HEK293T (cell line): ENCODE data around the gene PDE1A.

ENCODE experiments used
- CTCF ChIA-PET: fragments of 350-600 bp; formaldehyde crosslinking; extraction: SDS; loops from one replicate; lab custom pipeline; 2021; ENCODE audit warnings: antibody characterized with exemption, inconsistent platforms; lab: Yijun Ruan, JAX
- POLR2A ChIA-PET: fragments of 350-600 bp; formaldehyde crosslinking; extraction: SDS; loops from one replicate; lab custom pipeline; 2020; ENCODE audit warnings: antibody characterized with exemption, inconsistent platforms; lab: Yijun Ruan, JAX
- DNase-seq: peaks from one replicate; pipeline ENCODE4 v3.0.0; 2012; ENCODE audit warnings: mixed read lengths; ENCODE audit errors: extremely low spot score
- ARNT ChIP-seq: fragments of 450-650 bp; IDR thresholded peaks from 2 replicates; pipeline ENCODE4 v1.6.1; 2017; ENCODE audit warnings: mild to moderate bottlenecking
- BHLHE40 ChIP-seq: fragments of 450-650 bp; IDR thresholded peaks from 2 replicates; pipeline ENCODE4 v1.6.1; 2016; ENCODE audit warnings: mild to moderate bottlenecking, moderate library complexity, borderline replicate concordance
- CTBP1 ChIP-seq: fragments of 450-650 bp; IDR thresholded peaks from 2 replicates; pipeline ENCODE4 v1.6.1; 2016; ENCODE audit warnings: borderline replicate concordance
- ELF4 ChIP-seq: fragments of 450-650 bp; IDR thresholded peaks from 2 replicates; pipeline ENCODE4 v1.6.1; 2017; ENCODE audit warnings: antibody characterized with exemption
- FOXA1 ChIP-seq: fragments of 450-650 bp; IDR thresholded peaks from 2 replicates; pipeline ENCODE4 v1.6.1; 2016; ENCODE audit warnings: mild to moderate bottlenecking
- FOXK2 ChIP-seq: fragments of 450-650 bp; IDR thresholded peaks from 2 replicates; pipeline ENCODE4 v1.6.1; 2016; ENCODE audit warnings: mild to moderate bottlenecking
- FOXM1 ChIP-seq: fragments of 450-650 bp; IDR thresholded peaks from 2 replicates; pipeline ENCODE4 v1.6.1; 2017; ENCODE audit warnings: mild to moderate bottlenecking, borderline replicate concordance
- HDGF ChIP-seq: fragments of 450-650 bp; IDR thresholded peaks from 2 replicates; pipeline ENCODE4 v1.6.1; 2017; ENCODE audit warnings: antibody characterized with exemption, borderline replicate concordance
- L3MBTL2 ChIP-seq: fragments of 450-650 bp; conservative IDR thresholded peaks from 2 replicates; pipeline ENCODE4 v1.6.1; 2016; ENCODE audit warnings: mild to moderate bottlenecking
- LEF1 ChIP-seq: fragments of 450-650 bp; IDR thresholded peaks from 2 replicates; pipeline ENCODE4 v1.6.1; 2017; ENCODE audit warnings: mild to moderate bottlenecking, borderline replicate concordance
- NFRKB ChIP-seq: fragments of 450-650 bp; IDR thresholded peaks from 2 replicates; pipeline ENCODE4 v1.6.1; 2016; ENCODE audit warnings: mild to moderate bottlenecking, moderate library complexity
- SP1 ChIP-seq: fragments of 450-650 bp; IDR thresholded peaks from 2 replicates; pipeline ENCODE4 v1.6.1; 2017
- SUZ12 ChIP-seq: fragments of 450-650 bp; IDR thresholded peaks from 2 replicates; pipeline ENCODE4 v1.6.1; 2016; ENCODE audit warnings: mild to moderate bottlenecking
- TARDBP ChIP-seq: fragments of 450-650 bp; IDR thresholded peaks from 2 replicates; pipeline ENCODE4 v1.6.1; 2016
- ZNF384 ChIP-seq: fragments of 450-650 bp; IDR thresholded peaks from 2 replicates; pipeline ENCODE4 v1.6.1; 2016
- TF ChIP-seq, protein P1 (sequence below): fragments of 450-650 bp; IDR thresholded peaks from 2 replicates; pipeline ENCODE4 v1.6.1; 2016

The PDE1A gene

DNA sequence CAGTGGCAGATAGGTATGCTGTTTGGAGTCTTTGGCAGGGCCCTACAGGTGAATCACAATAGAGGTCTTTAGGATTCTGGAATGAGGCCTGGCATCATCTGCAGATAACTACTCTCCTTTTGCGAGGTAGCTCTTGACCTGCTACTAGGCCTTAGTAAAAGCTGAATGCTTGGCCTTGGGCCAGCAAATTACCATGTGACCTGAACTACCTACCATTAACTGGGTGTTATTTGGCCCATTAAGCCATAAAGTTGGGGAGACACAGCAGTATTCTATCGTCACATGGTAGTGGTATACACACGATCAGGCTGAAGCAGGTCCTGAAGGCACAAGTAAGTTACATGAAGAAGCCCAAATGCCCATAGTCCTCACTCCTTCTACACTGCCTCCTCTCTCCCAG is 263.0 kb downstream of the PDE1A start:
- CTCF ChIA-PET: no interaction called here
- TF ChIP-seq FOXK2 (no peak), FOXM1 (no peak), SP1 (no peak), CTBP1 (no peak), NFRKB (no peak), L3MBTL2 (no peak), LEF1 (no peak), HDGF (no peak), ZNF384 (no peak), BHLHE40 (no peak)

DNA sequence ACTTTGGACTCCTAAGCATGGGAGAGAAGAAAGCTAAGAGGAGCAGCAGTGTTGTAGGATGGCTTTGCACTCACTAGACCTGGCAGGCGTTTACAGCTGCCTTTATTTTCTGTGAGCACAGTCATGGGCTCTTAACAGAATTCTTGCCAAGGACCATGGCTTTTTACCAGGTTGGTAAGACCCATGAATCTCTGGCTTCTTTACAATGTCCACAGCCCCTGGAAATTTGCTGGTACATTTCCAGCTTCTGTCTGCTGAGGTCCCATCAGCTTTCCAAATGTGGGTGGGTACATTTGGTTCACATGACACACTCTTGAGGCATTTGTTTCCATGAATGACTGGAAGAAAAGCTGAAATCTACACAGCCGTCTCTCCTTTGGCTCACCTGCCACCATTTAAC is 278.5 kb downstream of the PDE1A start:
- ChIA-PET CTCF (no interaction called here), POLR2A (no interaction called here)
- DNase-seq: no peak
- TF ChIP-seq SP1 (no peak), TARDBP (no peak), ARNT (no peak), SUZ12 (no peak), ELF4 (no peak), L3MBTL2 (no peak), ZNF384 (no peak), NFRKB (no peak), FOXM1 (no peak), BHLHE40 (no peak)

More for the DNA sequence above, 263.0 kb downstream of the PDE1A start:
- POLR2A ChIA-PET: no interaction called here
- DNase-seq: no peak

DNA sequence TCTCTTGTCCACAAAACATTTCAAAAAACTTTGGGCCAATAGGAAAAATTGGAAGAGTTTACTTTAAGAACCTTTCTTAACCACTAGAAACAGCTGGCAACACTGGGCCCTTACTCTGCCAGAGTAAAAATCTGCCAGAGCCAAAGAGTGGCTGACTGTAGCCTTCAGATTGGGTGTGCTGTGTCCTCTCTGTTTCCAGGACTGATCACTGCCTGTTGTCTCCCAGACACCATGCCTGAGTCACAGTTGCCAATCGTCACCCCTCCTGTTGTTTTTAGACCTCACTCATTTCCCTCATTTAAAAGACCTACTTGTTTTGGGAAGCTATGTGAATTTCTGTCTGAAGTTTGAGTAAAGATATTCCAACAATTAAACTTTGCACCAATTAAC is 282.1 kb downstream of the PDE1A start:
- POLR2A ChIA-PET: no interaction called here
- CTCF ChIA-PET: interaction anchor here (0.6 to 1.4 kb wide), 2 partner anchors 67 to 213 kb away, joined by 3 read pairs; no protein-coding TSS in a partner anchor
- TF ChIP-seq ARNT (no peak), HDGF (no peak), FOXA1 (no peak), FOXM1 (no peak), NFRKB (no peak), CTBP1 (no peak), ELF4 (no peak), SP1 (no peak), BHLHE40 (no peak), FOXK2 (no peak), ZNF384 (no peak), SUZ12 (no peak), LEF1 (no peak)
- TF ChIP-seq, protein P1, sequence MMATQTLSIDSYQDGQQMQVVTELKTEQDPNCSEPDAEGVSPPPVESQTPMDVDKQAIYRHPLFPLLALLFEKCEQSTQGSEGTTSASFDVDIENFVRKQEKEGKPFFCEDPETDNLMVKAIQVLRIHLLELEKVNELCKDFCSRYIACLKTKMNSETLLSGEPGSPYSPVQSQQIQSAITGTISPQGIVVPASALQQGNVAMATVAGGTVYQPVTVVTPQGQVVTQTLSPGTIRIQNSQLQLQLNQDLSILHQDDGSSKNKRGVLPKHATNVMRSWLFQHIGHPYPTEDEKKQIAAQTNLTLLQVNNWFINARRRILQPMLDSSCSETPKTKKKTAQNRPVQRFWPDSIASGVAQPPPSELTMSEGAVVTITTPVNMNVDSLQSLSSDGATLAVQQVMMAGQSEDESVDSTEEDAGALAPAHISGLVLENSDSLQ: no peak
- peak; percentile 12 for DNase-seq

DNA sequence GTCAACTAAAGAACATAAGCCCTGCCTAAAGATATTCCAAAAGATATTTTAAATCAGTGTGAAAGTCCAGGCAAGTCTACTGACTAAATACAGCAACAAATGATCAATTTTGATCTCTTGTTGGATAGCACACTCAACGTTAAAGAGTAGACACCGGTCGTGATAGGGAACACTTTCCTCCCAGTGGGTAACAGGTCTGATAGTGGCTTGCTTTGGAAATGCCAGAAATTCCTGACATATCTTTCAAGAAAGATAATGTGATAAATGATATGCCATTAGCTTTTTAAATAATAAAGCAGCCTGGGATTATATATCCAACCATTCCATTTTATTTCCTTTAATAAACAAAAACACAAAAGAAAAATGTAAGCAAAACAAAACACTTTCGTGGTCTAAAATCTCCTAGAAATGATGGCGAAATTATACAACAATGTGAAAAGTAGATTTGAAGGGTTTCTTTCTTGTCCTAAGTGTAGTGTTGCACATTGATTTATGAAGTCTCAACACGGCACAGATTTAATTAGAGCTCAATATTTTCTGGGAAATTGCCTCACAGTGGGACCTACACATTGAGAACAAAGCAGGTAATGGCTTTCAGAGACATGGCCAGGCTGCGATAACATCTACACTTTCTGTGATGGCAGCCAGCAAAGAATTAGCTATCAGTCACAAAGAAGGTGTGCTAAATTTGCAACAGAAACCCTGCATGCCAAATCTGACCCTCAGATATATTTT is 282.6 kb downstream of the PDE1A start:
- POLR2A ChIA-PET: no interaction called here

DNA sequence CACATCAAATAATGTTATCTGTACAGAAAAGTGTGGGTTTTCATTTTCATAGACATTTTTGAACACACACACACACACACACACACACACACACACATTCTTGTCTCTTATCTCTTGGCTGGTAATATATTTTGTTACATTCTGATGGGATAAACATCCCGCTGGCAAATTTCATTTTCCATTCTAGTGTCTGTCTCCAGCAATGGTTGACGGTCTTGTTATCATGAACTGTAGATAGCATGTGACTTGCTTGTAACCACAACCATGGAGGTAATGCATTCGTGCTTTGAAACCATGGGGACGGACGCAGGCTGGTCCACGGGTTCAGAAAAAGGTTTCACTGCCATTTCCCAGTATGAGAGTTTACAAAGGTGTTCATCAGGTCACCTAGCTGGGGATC is 284.8 kb downstream of the PDE1A start:
- ChIA-PET CTCF (no interaction called here), POLR2A (no interaction called here)
- no peak for DNase-seq
- TF ChIP-seq TARDBP: no peak
- no peak for TF ChIP-seq ELF4
- TF ChIP-seq CTBP1: no peak
- TF ChIP-seq SUZ12: no peak
- no peak for TF ChIP-seq ARNT
- no peak for TF ChIP-seq SP1
- TF ChIP-seq LEF1: no peak

More for the DNA sequence above, 282.6 kb downstream of the PDE1A start:
- TF ChIP-seq CTBP1: no peak
- TF ChIP-seq L3MBTL2: no peak
- TF ChIP-seq, protein P1: no peak
- TF ChIP-seq SP1: no peak
- TF ChIP-seq FOXK2: no peak
- CTCF ChIA-PET: interaction anchor here (1.4 kb wide), 1 partner anchor 67 kb away, joined by 3 read pairs; no protein-coding TSS in a partner anchor
- peak; percentile 7 for DNase-seq

DNA sequence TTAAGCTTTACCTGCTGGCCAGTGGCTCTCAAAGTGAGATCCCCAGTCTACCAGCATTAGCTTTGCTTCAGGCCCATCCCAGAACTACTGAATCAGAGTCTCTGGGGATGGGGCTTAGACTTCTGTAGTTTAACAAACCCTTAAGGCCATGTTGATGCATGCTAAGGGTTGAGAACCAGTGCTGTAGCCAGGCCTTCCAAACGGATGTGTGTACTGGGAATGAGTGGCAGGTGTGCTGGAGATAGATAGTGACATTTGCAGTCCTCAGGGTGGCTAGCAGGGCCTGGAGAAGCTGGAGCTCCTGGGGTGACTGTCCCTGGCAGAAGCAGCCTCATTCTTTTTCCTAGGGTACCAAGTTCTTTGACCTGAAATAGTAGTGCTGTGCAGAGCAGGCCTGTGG is 292.6 kb downstream of the PDE1A start:
- DNase-seq: no peak
- POLR2A ChIA-PET: no interaction called here
- TF ChIP-seq ELF4: no peak
- TF ChIP-seq TARDBP: no peak
- no peak for TF ChIP-seq ARNT
- no peak for TF ChIP-seq SP1
- TF ChIP-seq L3MBTL2: no peak
- TF ChIP-seq, protein P1: no peak
- TF ChIP-seq LEF1: no peak
- TF ChIP-seq FOXM1: no peak
- no peak for TF ChIP-seq FOXA1
- CTCF ChIA-PET: interaction anchor here (0.6 kb wide), 1 partner anchor 197 kb away, joined by 3 read pairs; no protein-coding TSS in a partner anchor
